Peyer's patch (tissue), 4 donors: ENCODE measurements around the gene GTF2F1. TPM values are rescaled to one million over a fixed set of nuclear protein-coding genes. Genes with fewer than 3 reads are reported as not detected.

Experiments used
- DNase-seq, 3 donors: peaks; one replicate each; pipeline ENCODE4 v3.0.0-alpha.2; 2017 to 2019
- H3K27ac ChIP-seq, 4 donors: fragments of 200-600 bp; sonication (generic); one replicate each; pipeline ENCODE4 v1.5.1; 2016 to 2019
- H3K27me3 ChIP-seq, 2 donors: fragments of 200-600 bp; sonication (generic); one replicate each; pipeline ENCODE4 v1.5.1; 2019
- H3K36me3 ChIP-seq, 3 donors: fragments of 200-600 bp; sonication (generic); one replicate each; pipeline ENCODE4 v1.5.1; 2016 to 2019
- H3K4me1 ChIP-seq, 4 donors: fragments of 200-600 bp; sonication (generic); one replicate each; pipeline ENCODE4 v1.5.1; 2016 to 2019
- H3K4me3 ChIP-seq, 4 donors: fragments of 200-600 bp; sonication (generic); 1 replicate in 3 of 4; 2 replicates in 1 of 4; pipeline ENCODE4 v1.5.1; 2016 to 2019; ENCODE audit warnings: mild to moderate bottlenecking in 1 of 4
- H3K9me3 ChIP-seq, 4 donors: fragments of 200-600 bp; sonication (generic); one replicate each; pipeline ENCODE4 v1.5.1; 2016 to 2019; ENCODE audit warnings: mild to moderate bottlenecking in 1 of 4
- POLR2A ChIP-seq, 2 donors: fragments of 450-650 bp; IDR thresholded peaks; one replicate each; pipeline ENCODE4 v1.5.1; 2017; ENCODE audit warnings: antibody characterized with exemption in 2 of 2, mild to moderate bottlenecking in 2 of 2, moderate library complexity in 2 of 2
- total RNA-seq, 4 donors: library from RNA; depleted of rRNA; stranded (reverse); fragments of >200 nt; gene quantifications; one replicate each; pipeline ENCODE4 v1.1.0, GENCODE V29; 2016
- TF ChIP-seq, protein P1 (sequence below), 6 experiments: fragments of 450-650 bp in 4 of 6; fragments of 200-600 bp in 2 of 6; sonication (generic) in 1 of 6; IDR thresholded peaks; one replicate each; pipeline ENCODE4 v1.5.1; 2017 to 2019; ENCODE audit warnings: antibody characterized with exemption in 6 of 6, mild to moderate bottlenecking in 3 of 6, moderate library complexity in 1 of 6

The GTF2F1 gene
- total RNA-seq, 4 donors from 2014 or later, result 36.3 to 97.4 (median 54.0) TPM

DNA sequence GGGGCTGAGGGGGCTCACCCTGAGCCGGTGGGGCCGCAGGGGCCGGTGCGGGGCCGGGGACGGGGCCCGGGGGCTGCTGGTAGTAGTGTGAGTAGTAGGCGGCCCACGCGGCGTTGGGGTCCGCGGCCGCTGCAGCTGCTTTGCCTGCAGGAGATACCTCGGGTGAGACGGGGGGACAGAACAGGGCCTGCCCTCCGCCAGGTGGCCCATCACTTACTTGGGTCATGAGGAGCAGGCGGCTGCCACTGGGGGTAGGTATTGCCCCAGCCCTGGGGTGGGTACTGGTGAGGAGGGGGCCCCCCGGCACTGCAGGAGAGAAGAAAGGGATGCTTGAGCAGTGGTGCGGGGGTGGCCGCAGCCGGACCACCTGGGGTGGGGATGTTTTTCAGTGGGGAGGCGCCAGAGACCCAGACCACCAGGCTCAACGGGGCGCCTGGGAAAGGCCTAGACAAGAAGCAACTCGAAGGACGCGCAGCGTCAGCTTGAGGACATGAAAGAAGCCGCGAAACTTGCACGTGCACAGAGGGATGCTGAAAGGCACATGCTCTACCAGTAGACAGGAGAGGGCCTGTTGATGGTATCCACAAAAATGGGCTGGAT lies 22.7 kb upstream of the GTF2F1 start:
- peaks cover 0 to 13% (median 0%) of the 10 kb centered on the region in 4 donors for H3K4me1 ChIP-seq
- H3K4me3 ChIP-seq, result no peak overlapping the region
- peaks cover 0 to 69% (median 0%) of the 10 kb centered on the region in 3 donors for H3K36me3 ChIP-seq
- no peaks in the 10 kb centered on the region for H3K9me3 ChIP-seq
- no peaks in the 10 kb centered on the region for H3K27me3 ChIP-seq
- no peak for DNase-seq
- H3K27ac ChIP-seq, result no peak overlapping the region
- no peak for TF ChIP-seq POLR2A (IDR thresholded peaks at IDR 0.05)
- TF ChIP-seq, protein P1, sequence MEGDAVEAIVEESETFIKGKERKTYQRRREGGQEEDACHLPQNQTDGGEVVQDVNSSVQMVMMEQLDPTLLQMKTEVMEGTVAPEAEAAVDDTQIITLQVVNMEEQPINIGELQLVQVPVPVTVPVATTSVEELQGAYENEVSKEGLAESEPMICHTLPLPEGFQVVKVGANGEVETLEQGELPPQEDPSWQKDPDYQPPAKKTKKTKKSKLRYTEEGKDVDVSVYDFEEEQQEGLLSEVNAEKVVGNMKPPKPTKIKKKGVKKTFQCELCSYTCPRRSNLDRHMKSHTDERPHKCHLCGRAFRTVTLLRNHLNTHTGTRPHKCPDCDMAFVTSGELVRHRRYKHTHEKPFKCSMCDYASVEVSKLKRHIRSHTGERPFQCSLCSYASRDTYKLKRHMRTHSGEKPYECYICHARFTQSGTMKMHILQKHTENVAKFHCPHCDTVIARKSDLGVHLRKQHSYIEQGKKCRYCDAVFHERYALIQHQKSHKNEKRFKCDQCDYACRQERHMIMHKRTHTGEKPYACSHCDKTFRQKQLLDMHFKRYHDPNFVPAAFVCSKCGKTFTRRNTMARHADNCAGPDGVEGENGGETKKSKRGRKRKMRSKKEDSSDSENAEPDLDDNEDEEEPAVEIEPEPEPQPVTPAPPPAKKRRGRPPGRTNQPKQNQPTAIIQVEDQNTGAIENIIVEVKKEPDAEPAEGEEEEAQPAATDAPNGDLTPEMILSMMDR (IDR thresholded peaks at IDR 0.05), result no peak

DNA sequence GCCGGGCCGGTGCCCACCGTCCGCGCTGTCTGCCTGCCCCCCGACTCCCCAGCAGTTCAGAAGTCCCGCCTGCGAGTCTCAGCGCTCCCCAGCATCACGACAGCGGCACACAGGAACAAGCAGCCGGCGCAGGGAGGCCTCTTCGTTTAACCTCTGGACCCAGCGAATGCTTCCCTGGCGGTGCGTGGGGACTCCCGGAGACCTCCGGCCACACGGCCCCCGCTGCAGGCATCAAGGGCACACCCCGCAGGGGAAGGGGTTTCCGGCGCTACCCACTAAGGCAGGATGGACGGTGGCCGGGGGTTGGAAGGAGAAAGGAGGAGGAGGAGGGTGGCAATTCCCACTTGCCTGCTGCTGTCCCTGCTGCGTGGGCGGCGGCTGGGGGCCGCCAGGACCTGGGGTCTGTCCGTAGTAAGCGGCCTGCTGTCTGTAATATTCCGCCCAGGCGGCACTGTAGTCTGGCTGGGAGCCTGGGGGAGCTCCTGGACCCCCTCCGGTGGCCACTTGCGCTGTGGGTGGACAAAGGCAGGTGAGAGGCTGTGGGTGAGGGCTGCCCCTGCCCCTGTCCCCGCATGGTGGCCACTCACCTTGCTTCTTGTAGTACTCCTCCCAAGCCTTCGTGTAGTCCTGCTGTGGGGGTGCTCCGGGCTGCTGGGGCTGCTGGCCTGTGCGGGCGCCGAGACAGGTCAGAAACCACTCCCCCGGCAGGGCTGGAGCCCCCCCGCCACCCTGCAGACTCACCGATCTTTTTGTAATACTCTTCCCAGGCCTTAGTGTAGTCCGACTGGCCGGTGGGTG lies 22.0 kb upstream of the GTF2F1 start:
- Histone ChIP-seq H3K27ac (no peak overlapping the region), H3K4me3 (no peak overlapping the region), H3K4me1 (peaks cover 0 to 13% (median 0%) of the 10 kb centered on the region in 4 donors), H3K27me3 (no peaks in the 10 kb centered on the region), H3K9me3 (no peaks in the 10 kb centered on the region), H3K36me3 (peaks cover 0 to 62% (median 0%) of the 10 kb centered on the region in 3 donors)
- DNase-seq, result no peak
- TF ChIP-seq, protein P1 (IDR thresholded peaks at IDR 0.05), result no peak
- TF ChIP-seq POLR2A (IDR thresholded peaks at IDR 0.05), result no peak

DNA sequence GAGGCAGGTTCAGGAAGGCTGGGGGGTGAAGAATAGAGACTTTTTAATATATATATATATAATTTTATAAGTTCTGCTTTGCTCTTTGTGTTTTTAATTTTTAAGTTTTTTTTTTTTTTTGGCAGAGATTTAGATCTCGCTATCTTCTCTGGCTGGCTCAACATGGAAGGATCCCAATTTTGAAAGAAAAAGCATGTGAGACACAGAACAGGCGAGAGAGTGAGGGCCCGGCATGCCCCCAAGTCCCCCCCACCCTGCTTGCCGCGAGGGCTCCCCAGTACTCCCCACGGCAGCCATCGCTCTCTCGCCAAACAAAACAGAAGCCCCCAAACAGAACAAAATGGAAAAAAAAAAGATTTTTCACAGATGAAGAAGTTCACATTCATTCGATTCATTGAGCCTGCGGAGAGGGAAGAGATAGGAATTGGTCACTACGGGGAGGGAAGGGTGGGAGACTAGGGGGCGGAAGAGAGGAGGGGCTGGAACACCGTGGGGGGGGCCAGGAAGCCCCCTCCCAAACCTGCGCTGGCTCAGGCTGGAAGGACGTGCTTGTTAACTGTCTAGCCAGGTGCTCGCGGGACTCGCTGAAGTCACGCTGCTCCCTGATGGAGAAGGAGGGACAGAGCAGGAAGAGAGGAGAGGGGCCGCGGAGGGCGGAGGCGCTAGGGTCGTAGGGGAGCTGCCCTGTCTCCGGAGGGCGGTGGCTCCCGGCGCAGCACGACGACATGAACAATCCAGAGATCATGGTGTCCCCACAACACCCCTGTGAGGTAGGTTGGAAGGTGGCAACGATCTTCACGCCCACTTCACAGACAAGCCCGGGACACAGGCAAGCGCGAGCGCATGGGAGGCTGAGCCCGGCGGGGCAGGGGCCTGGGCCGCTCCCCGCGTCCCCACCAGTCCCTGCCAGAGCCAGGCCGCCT lies 21.0 kb upstream of the GTF2F1 start:
- H3K27me3 ChIP-seq, result no peaks in the 10 kb centered on the region
- no peaks in the 10 kb centered on the region for H3K9me3 ChIP-seq
- H3K4me1 ChIP-seq, result peaks cover 0 to 13% (median 0%) of the 10 kb centered on the region in 4 donors
- H3K27ac ChIP-seq, result no peak overlapping the region
- H3K36me3 ChIP-seq, result peaks cover 0 to 52% (median 0%) of the 10 kb centered on the region in 3 donors
- DNase-seq, result no peak
- TF ChIP-seq, protein P1 (IDR thresholded peaks at IDR 0.05), result no peak
- TF ChIP-seq POLR2A (IDR thresholded peaks at IDR 0.05), result no peak
- H3K4me3 ChIP-seq, result no peak overlapping the region

DNA sequence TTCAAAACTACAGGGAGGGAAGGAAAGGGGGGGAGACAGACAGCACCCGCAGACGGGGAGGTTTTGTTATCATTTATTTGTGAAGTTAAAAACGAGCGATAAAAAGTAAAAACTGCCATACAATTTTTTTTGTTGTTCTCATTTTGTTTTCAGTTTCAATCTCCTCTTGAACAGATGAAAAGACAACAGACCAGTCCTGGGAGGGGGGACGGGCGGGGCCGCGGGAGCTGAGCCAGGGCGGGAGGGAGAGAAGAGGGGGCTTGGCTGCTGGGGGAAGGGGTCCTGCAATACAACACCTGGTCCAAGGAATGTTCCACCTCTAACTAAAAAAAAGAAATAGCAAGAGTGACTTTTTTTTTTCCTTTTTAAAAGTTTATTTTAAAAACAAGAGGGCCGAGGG lies 20.3 kb upstream of the GTF2F1 start:
- no peaks in the 10 kb centered on the region for H3K9me3 ChIP-seq
- no peak for DNase-seq
- TF ChIP-seq POLR2A (IDR thresholded peaks at IDR 0.05), result no peak
- TF ChIP-seq, protein P1 (IDR thresholded peaks at IDR 0.05), result no peak
- H3K4me1 ChIP-seq, result peaks cover 0 to 13% (median 0%) of the 10 kb centered on the region in 4 donors
- H3K4me3 ChIP-seq, result no peak overlapping the region
- H3K27me3 ChIP-seq, result no peaks in the 10 kb centered on the region
- peaks cover 0 to 45% (median 0%) of the 10 kb centered on the region in 3 donors for H3K36me3 ChIP-seq
- no peak overlapping the region for H3K27ac ChIP-seq

DNA sequence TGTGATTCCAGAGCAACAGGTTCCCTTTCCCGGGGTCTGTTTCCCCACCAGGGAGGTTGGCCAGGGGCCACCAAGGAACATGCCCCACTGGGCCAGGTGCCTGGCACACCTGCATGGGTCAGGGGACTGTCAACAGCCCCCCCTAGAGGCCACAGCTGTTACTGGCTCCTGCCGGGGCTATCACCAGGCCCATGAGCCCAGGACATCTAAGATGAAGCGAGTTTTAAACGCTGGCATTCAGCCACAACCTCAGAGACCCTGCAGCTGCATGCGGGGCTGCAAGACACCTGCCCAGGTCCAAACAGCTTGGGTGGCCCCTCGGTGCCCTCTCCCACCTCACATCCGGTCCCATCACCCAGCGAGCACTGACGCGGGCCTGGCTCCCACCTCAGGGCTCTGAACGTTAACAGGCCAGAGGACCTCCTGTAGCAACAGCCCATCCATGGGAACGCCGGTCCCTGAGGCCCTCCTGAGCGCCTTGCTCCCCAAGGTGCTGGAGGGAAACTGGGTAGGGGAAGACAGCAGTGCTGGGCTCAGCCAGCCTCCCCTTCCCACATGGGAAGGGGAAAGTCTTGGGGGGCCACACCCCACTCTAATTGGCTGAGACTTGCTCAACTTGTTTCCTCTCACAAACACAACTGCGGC lies 19.6 kb upstream of the GTF2F1 start:
- TF ChIP-seq, protein P1 (IDR thresholded peaks at IDR 0.05), result peak in 5 of 6 experiments; percentile 6 to 76 (median 63)
- no peak for TF ChIP-seq POLR2A (IDR thresholded peaks at IDR 0.05)
- Histone ChIP-seq H3K27me3 (no peaks in the 10 kb centered on the region), H3K27ac (peak overlapping the region in 1 of 4 donors; percentile 43), H3K9me3 (no peaks in the 10 kb centered on the region), H3K4me1 (peaks cover 0 to 13% (median 0%) of the 10 kb centered on the region in 4 donors), H3K36me3 (peaks cover 0 to 38% (median 0%) of the 10 kb centered on the region in 3 donors), H3K4me3 (no peak overlapping the region)
- DNase-seq, result peak in 2 of 3 donors; percentile 79 to 80
